HG02610 (cell line): ENCODE data around the gene NUDT7.

Experiments
- ATAC-seq: cut with Tn5 transposase; IDR thresholded peaks from one replicate; pipeline ENCODE4 v1.9.1; 2021; ENCODE audit warnings: mild to moderate bottlenecking, moderate library complexity; ENCODE audit not compliant: unreplicated experiment

Gene NUDT7

GRCh38 chr16:77723108-77723514 lies 797 bp downstream of the NUDT7 start:
- peak; percentile 3 for ATAC-seq

GRCh38 chr16:77724174-77724573 lies 1.9 kb downstream of the NUDT7 start:
- ATAC-seq: no peak

- no peak for ATAC-seq
Measured at GRCh38 chr16:77729951-77730350, 7.6 kb downstream of the NUDT7 start.

GRCh38 chr16:77732241-77732946 lies 10.1 kb downstream of the NUDT7 start:
- ATAC-seq: no peak

- peak; percentile 70 for ATAC-seq
Measured at GRCh38 chr16:77736879-77737278, 14.6 kb downstream of the NUDT7 start.

- ATAC-seq: no peak
Measured at GRCh38 chr16:77738706-77739558, 16.6 kb downstream of the NUDT7 start.

- ATAC-seq: no peak
Measured at GRCh38 chr16:77739559-77739892, 17.2 kb downstream of the NUDT7 start.

GRCh38 chr16:77744141-77744540 lies 21.8 kb downstream of the NUDT7 start:
- ATAC-seq: no peak

- ATAC-seq: no peak
Measured at GRCh38 chr16:77745972-77746371, 23.7 kb downstream of the NUDT7 start.

GRCh38 chr16:77748421-77749005 lies 26.2 kb downstream of the NUDT7 start:
- no peak for ATAC-seq

- ATAC-seq: no peak
Measured at GRCh38 chr16:77749415-77749814, 27.1 kb downstream of the NUDT7 start.

GRCh38 chr16:77758046-77758445 lies 35.7 kb downstream of the NUDT7 start:
- ATAC-seq: no peak

- ATAC-seq: no peak
Measured at GRCh38 chr16:77758508-77758907, 36.2 kb downstream of the NUDT7 start.

GRCh38 chr16:77759201-77759600 lies 36.9 kb downstream of the NUDT7 start:
- no peak for ATAC-seq

GRCh38 chr16:77759821-77760220 lies 37.5 kb downstream of the NUDT7 start:
- ATAC-seq: no peak

- no peak for ATAC-seq
Measured at GRCh38 chr16:77760800-77761199, 38.5 kb downstream of the NUDT7 start.

- no peak for ATAC-seq
Measured at GRCh38 chr16:77761204-77761603, 38.9 kb downstream of the NUDT7 start.

- no peak for ATAC-seq
Measured at GRCh38 chr16:77762262-77762661, 39.9 kb downstream of the NUDT7 start.

- no peak for ATAC-seq
Measured at GRCh38 chr16:77763994-77764393, 41.7 kb downstream of the NUDT7 start.

- ATAC-seq: no peak
Measured at GRCh38 chr16:77767211-77767610, 44.9 kb downstream of the NUDT7 start.

- no peak for ATAC-seq
Measured at GRCh38 chr16:77767826-77768225, 45.5 kb downstream of the NUDT7 start.
